B cell (primary cell): Measurements from ENCODE around the gene GRK3.
"Not testable (repeated sequence)": the region's sequence is repeated elsewhere in the genome, so short reads cannot be mapped to it uniquely, and the experiment has no call there.

ENCODE experiments used
- CTCF ChIP-seq: fragments of 200-600 bp; IDR thresholded peaks from one replicate; pipeline ENCODE4 v1.8.0; 2022; ENCODE audit warnings: antibody characterized with exemption, mild to moderate bottlenecking
- EZH2 ChIP-seq: IDR thresholded peaks from 2 replicates; pipeline ENCODE4 v1.6.1; 2012; ENCODE audit warnings: borderline replicate concordance, low read depth, mild to moderate bottlenecking, moderate library complexity, low read length; ENCODE audit not compliant: insufficient read depth, poor library complexity, severe bottlenecking

GRCh38 chr22:25581452-25581851 lies 17.0 kb downstream of the GRK3 start:
- not testable (repeated sequence) for TF ChIP-seq EZH2, CTCF
